CD4-positive, CD25-positive, alpha-beta regulatory T cell (primary cell): ENCODE results near the gene CARM1. TPM values are rescaled to one million over a fixed set of nuclear protein-coding genes. Genes with fewer than 3 reads are reported as not detected.
"Not testable (repeated sequence)": the region's sequence is repeated elsewhere in the genome, so short reads cannot be mapped to it uniquely, and the experiment has no call there.

ENCODE experiments used
- ATAC-seq, 2 donors: fragments of 150-1000 bp; cut with Tn5 transposase; one replicate each; pipeline ENCODE4 v1.10.0; 2021; ENCODE audit warnings: low read depth in 2 of 2, moderate number of reproducible peaks in 2 of 2, moderate library complexity in 1 of 2
- DNase-seq, 3 donors: peaks; one replicate each; pipeline versions ENCODE4 v3.0.0 to v3.0.0-alpha.2; 2012 to 2022; ENCODE audit warnings: mixed read lengths in 1 of 3
- H3K27ac ChIP-seq: one replicate; pipeline ENCODE4 v1.7.0; 2013; ENCODE audit warnings: mild to moderate bottlenecking, low read length; ENCODE audit not compliant: insufficient read depth, poor library complexity, severe bottlenecking
- H3K27me3 ChIP-seq: one replicate; pipeline ENCODE4 v1.7.0; 2013; ENCODE audit warnings: low read length; ENCODE audit not compliant: control insufficient read depth, insufficient read depth
- H3K36me3 ChIP-seq: one replicate; pipeline ENCODE4 v1.7.0; 2013; ENCODE audit warnings: mild to moderate bottlenecking, low read length, moderate library complexity; ENCODE audit not compliant: control insufficient read depth, insufficient read depth
- H3K4me1 ChIP-seq: 2 replicates; pipeline ENCODE4 v1.7.0; 2013; ENCODE audit warnings: mild to moderate bottlenecking, low read length; ENCODE audit not compliant: insufficient read depth, control insufficient read depth, poor library complexity, severe bottlenecking
- H3K4me3 ChIP-seq: one replicate; pipeline ENCODE4 v1.7.0; 2013; ENCODE audit warnings: low read depth, mild to moderate bottlenecking, low read length, moderate library complexity
- H3K9me3 ChIP-seq, 2 experiments: 1 replicate in 1 of 2; 2 replicates in 1 of 2; pipeline ENCODE4 v1.7.0; 2013; ENCODE audit warnings: low read length in 2 of 2, mild to moderate bottlenecking in 1 of 2, moderate library complexity in 1 of 2; ENCODE audit not compliant: control insufficient read depth in 2 of 2
- H3K27ac Mint-ChIP-seq, 3 donors: one replicate each; pipeline ENCODE4 v1.8.0; 2020 to 2022; ENCODE audit warnings: mild to moderate bottlenecking in 3 of 3, mixed read lengths in 3 of 3, moderate library complexity in 2 of 3
- H3K27me3 Mint-ChIP-seq: one replicate; pipeline ENCODE4 v1.8.0; 2022; ENCODE audit warnings: mild to moderate bottlenecking, mixed read lengths
- H3K36me3 Mint-ChIP-seq: one replicate; pipeline ENCODE4 v1.8.0; 2020; ENCODE audit warnings: mixed read lengths
- H3K4me1 Mint-ChIP-seq, 4 donors: one replicate each; pipeline ENCODE4 v1.8.0; 2020 to 2022; ENCODE audit warnings: mixed read lengths in 4 of 4, mild to moderate bottlenecking in 1 of 4
- H3K4me3 Mint-ChIP-seq, 4 donors: one replicate each; pipeline ENCODE4 v1.8.0; 2020 to 2022; ENCODE audit warnings: mild to moderate bottlenecking in 4 of 4, mixed read lengths in 4 of 4, moderate library complexity in 3 of 4
- H3K9me3 Mint-ChIP-seq, 7 donors: one replicate each; pipeline ENCODE4 v1.8.0; 2020 to 2022; ENCODE audit warnings: mixed read lengths in 7 of 7, mild to moderate bottlenecking in 3 of 7, moderate library complexity in 2 of 7
- polyA plus RNA-seq, 4 donors: library from polyadenylated mRNA; unstranded; fragments of 300-500 nt; fragmentation: Illumina TruSeq; gene quantifications; one replicate each; pipeline ENCODE4 v1.2.3, GENCODE V29; 2021
- total RNA-seq: library from RNA; stranded (reverse); gene quantifications from one replicate; pipeline ENCODE4 v1.2.3, GENCODE V29; 2022

The CARM1 gene
- total and polyA plus RNA-seq, 5 donors from 2014 or later: 0.39 to 26.0 (median 0.59) TPM

DNA sequence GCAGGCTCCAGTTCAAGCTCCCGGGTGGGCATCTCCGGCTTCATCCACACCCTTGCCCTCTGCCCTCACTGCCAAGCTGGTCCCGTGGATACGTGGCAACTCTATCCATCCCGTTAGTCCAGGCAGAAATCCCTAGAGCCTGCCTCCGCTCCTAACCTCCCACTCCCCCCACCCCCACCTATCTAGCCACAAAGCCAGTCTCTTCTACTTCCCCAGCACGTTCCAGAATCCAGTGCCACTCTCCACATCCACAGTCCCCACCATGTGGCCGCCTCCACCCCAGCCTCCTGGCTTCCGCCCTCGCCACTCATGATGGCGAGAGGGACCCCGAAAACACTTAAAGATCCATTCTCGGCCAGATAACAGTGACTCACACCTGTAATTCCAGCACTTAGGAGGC lies 53.2 kb downstream of the CARM1 start:
- peaks cover 4% of the 10 kb centered on the region for H3K36me3 Mint-ChIP-seq
- no peak for ATAC-seq
- H3K9me3 ChIP-seq: no peaks in the 10 kb centered on the region
- peaks cover 14% of the 10 kb centered on the region for H3K4me1 ChIP-seq
- H3K9me3 Mint-ChIP-seq: no peaks in the 10 kb centered on the region
- peaks cover 0 to 17% (median 6%) of the 10 kb centered on the region in 4 donors for H3K4me1 Mint-ChIP-seq
- no peak overlapping the region for H3K4me3 ChIP-seq
- DNase-seq: no peak
- peaks cover 7% of the 10 kb centered on the region for H3K36me3 ChIP-seq
- H3K27me3 Mint-ChIP-seq: no peaks in the 10 kb centered on the region
- H3K27me3 ChIP-seq: no peaks in the 10 kb centered on the region
- peak overlapping the region in 2 of 4 donors; percentile 15 to 32 for H3K4me3 Mint-ChIP-seq
- no peak overlapping the region for H3K27ac Mint-ChIP-seq
- no peak overlapping the region for H3K27ac ChIP-seq

- peak in 1 of 2 donors; percentile 2 for ATAC-seq
- Mint-ChIP-seq H3K27ac (peak overlapping the region; percentile 75 to 97 (median 85)), H3K36me3 (peaks cover 4% of the 10 kb centered on the region), H3K4me1 (peaks cover 0 to 36% (median 8%) of the 10 kb centered on the region in 4 donors), H3K27me3 (no peaks in the 10 kb centered on the region), H3K4me3 (peak overlapping the region; percentile 91 to 98 (median 95)), H3K9me3 (no peaks in the 10 kb centered on the region)
- no peaks in the 10 kb centered on the region for H3K27me3 ChIP-seq
- H3K4me3 ChIP-seq: peak overlapping the region; percentile 44
- peak overlapping the region; percentile 76 for H3K27ac ChIP-seq
- peak in 1 of 3 donors; percentile 25 for DNase-seq
- peaks cover 7% of the 10 kb centered on the region for H3K36me3 ChIP-seq
- H3K4me1 ChIP-seq: peaks cover 24% of the 10 kb centered on the region
- no peaks in the 10 kb centered on the region for H3K9me3 ChIP-seq
Measured at GRCh38 chr19:10927730-10928562, 56.6 kb downstream of the CARM1 start.

GRCh38 chr19:10928563-10929401 lies 57.4 kb downstream of the CARM1 start, which contains the start of the genes TIMM29 and YIPF2:
TIMM29 (plus strand) TSS chr19:10928811; CDS start chr19:10928823, 12 bp downstream.
YIPF2 (minus strand) TSS chr19:10928639; CDS start chr19:10928410, 229 bp downstream.
- DNase-seq (peak; percentile 86 to 96 (median 89)), ATAC-seq (peak; percentile 84 to 89)
- peaks cover 0 to 36% (median 8%) of the 10 kb centered on the region in 4 donors for H3K4me1 Mint-ChIP-seq
- H3K27ac Mint-ChIP-seq: peak within 1 kb of the TSS; percentile 75 to 97 (median 87)
- H3K27me3 ChIP-seq: no peaks in the 10 kb centered on the region
- H3K36me3 ChIP-seq: peaks cover 8% of the 10 kb centered on the region
- no peaks in the 10 kb centered on the region for H3K9me3 Mint-ChIP-seq
- H3K27me3 Mint-ChIP-seq: no peaks in the 10 kb centered on the region
- H3K4me3 ChIP-seq: peak within 1 kb of the TSS; percentile 70
- H3K27ac ChIP-seq: peak within 1 kb of the TSS; percentile 76
- peaks cover 4% of the 10 kb centered on the region for H3K36me3 Mint-ChIP-seq
- H3K9me3 ChIP-seq: no peaks in the 10 kb centered on the region
- H3K4me3 Mint-ChIP-seq: peak within 1 kb of the TSS; percentile 91 to 98 (median 95)
- peaks cover 24% of the 10 kb centered on the region for H3K4me1 ChIP-seq

- DNase-seq (no peak), ATAC-seq (no peak)
- Mint-ChIP-seq H3K36me3 (peaks cover 4% of the 10 kb centered on the region), H3K27ac (peak overlapping the region in 2 of 3 donors; percentile 23 to 51), H3K9me3 (no peaks in the 10 kb centered on the region), H3K4me3 (peak overlapping the region; percentile 91 to 96 (median 93)), H3K27me3 (no peaks in the 10 kb centered on the region), H3K4me1 (peaks cover 0 to 36% (median 8%) of the 10 kb centered on the region in 4 donors)
- Histone ChIP-seq H3K27ac (peak overlapping the region; percentile 76), H3K4me3 (peak overlapping the region; percentile 34), H3K27me3 (no peaks in the 10 kb centered on the region), H3K9me3 (no peaks in the 10 kb centered on the region), H3K36me3 (peaks cover 2% of the 10 kb centered on the region), H3K4me1 (peaks cover 24% of the 10 kb centered on the region)
Measured at GRCh38 chr19:10929402-10929794, 58.0 kb downstream of the CARM1 start.

- Mint-ChIP-seq H3K27ac (peak overlapping the region in 1 of 3 donors; percentile 52), H3K27me3 (no peaks in the 10 kb centered on the region), H3K9me3 (no peaks in the 10 kb centered on the region), H3K4me1 (peaks cover 0 to 16% (median 7%) of the 10 kb centered on the region in 4 donors), H3K36me3 (peaks cover 3% of the 10 kb centered on the region), H3K4me3 (no peak overlapping the region)
- H3K27me3 ChIP-seq: no peaks in the 10 kb centered on the region
- H3K36me3 ChIP-seq: peaks cover 2% of the 10 kb centered on the region
- H3K27ac ChIP-seq: no peak overlapping the region
- peaks cover under 1% of the 10 kb centered on the region for H3K4me1 ChIP-seq
- H3K4me3 ChIP-seq: no peak overlapping the region
- DNase-seq (no peak), ATAC-seq (no peak)
- no peaks in the 10 kb centered on the region for H3K9me3 ChIP-seq
Measured at GRCh38 chr19:10935371-10936059, 64.2 kb downstream of the CARM1 start.

GRCh38 chr19:10936661-10937084 lies 65.3 kb downstream of the CARM1 start:
- DNase-seq: peak; percentile 22 to 69 (median 62)
- Histone ChIP-seq H3K27ac (no peak overlapping the region), H3K36me3 (peaks cover 2% of the 10 kb centered on the region), H3K4me3 (no peak overlapping the region), H3K27me3 (no peaks in the 10 kb centered on the region), H3K9me3 (no peaks in the 10 kb centered on the region), H3K4me1 (no peaks in the 10 kb centered on the region)
- Mint-ChIP-seq H3K4me3 (peak overlapping the region in 3 of 4 donors; percentile 15 to 52 (median 34)), H3K27me3 (no peaks in the 10 kb centered on the region), H3K27ac (no peak overlapping the region), H3K9me3 (no peaks in the 10 kb centered on the region), H3K4me1 (peaks cover 0 to 9% (median 5%) of the 10 kb centered on the region in 4 donors), H3K36me3 (peaks cover 3% of the 10 kb centered on the region)
- peak; percentile 67 to 85 for ATAC-seq

- H3K27ac ChIP-seq, H3K36me3 ChIP-seq, ATAC-seq, H3K4me1 ChIP-seq, H3K27ac Mint-ChIP-seq, H3K4me3 Mint-ChIP-seq, H3K4me3 ChIP-seq, H3K9me3 ChIP-seq, DNase-seq, H3K27me3 ChIP-seq, H3K27me3 Mint-ChIP-seq, H3K36me3 Mint-ChIP-seq, H3K9me3 Mint-ChIP-seq: not testable (repeated sequence)
- peaks cover 3 to 11% (median 8%) of the 10 kb centered on the region in 4 donors for H3K4me1 Mint-ChIP-seq
Measured at GRCh38 chr19:10941649-10942048, 70.3 kb downstream of the CARM1 start.
